GM19438 (cell line): ENCODE data around the gene GPR132.
"Not testable (repeated sequence)": the region's sequence is repeated elsewhere in the genome, so short reads cannot be mapped to it uniquely, and the experiment has no call there.

Experiments used
- ATAC-seq: cut with Tn5 transposase; IDR thresholded peaks from one replicate; pipeline ENCODE4 v1.9.1; 2021; ENCODE audit warnings: low read depth; ENCODE audit not compliant: unreplicated experiment

The GPR132 gene

DNA sequence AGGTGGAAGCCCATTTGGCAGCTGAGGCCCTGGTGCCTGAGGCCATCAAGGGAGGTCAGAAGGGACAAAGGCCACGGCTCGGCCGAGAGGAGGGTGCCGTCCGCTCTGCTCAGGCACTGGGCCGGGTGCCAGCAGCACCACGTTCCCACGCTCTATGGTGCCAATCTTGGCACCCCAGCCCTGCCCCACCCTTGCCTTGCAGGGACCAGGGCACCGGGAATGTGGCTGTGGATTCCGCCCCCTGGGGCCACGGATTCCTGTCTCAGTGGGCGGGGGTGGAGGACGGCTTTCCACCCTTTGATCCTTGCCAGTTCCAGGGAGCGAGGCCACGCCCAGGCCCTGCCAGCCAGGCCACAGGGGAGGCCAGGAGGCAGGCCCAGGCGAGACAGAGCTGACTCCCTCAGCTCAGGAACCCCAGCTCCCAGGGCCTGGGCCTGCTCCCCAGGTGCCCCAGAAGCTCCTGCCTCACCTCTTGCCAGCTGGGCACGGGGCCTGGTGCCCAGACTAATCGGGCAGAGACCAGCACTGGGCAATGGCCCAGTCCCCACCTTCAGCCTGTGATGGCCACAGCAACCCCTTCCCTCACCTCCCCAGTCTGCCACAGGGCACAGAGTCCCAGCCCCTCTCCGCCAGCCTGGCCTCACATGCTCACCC, 26.4 kb upstream of the GPR132 start:
- no peak for ATAC-seq

GRCh38 chr14:105091054-105091516, 25.9 kb upstream of the GPR132 start:
- ATAC-seq = no peak

- ATAC-seq = no peak
Measured at GRCh38 chr14:105090493-105091053, 25.3 kb upstream of the GPR132 start.

DNA sequence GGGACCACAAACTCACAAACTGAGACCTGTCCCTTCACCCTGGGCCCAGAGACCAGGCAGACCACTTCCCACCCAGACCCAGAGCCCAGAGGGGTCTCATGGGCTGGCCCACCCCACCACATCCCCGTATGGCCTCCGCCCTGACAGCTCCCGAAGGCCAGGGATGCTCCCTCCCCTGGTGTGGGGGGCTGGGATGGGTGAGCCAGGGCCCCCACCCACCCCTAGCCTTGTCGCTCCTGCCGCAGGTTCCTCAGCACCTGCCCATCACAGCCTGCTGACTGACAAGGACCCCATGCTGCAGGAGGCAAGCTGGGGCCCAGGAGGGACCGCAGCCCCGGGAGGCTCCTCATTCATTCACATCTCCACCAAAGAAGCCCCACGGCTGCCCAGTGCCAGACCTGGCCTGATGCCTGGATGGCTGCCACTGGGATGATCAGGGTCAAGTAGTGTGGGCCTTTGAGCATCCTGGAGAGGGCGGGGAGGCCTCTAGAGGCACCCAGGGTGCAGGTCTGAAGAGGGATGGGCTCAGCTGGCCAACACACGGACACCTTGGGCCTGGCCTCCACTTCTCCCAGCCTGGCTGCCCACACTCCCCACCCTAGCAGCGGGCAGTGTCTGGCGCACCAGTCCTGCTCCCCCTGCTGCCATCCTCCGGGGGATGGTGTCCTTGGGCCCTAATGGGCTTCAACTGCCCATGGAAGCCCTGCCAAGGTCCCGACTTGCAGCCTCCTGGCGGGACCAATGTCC, 24.7 kb upstream of the GPR132 start:
- no peak for ATAC-seq

- no peak for ATAC-seq
Measured at GRCh38 chr14:105088812-105089745, 23.8 kb upstream of the GPR132 start.

DNA sequence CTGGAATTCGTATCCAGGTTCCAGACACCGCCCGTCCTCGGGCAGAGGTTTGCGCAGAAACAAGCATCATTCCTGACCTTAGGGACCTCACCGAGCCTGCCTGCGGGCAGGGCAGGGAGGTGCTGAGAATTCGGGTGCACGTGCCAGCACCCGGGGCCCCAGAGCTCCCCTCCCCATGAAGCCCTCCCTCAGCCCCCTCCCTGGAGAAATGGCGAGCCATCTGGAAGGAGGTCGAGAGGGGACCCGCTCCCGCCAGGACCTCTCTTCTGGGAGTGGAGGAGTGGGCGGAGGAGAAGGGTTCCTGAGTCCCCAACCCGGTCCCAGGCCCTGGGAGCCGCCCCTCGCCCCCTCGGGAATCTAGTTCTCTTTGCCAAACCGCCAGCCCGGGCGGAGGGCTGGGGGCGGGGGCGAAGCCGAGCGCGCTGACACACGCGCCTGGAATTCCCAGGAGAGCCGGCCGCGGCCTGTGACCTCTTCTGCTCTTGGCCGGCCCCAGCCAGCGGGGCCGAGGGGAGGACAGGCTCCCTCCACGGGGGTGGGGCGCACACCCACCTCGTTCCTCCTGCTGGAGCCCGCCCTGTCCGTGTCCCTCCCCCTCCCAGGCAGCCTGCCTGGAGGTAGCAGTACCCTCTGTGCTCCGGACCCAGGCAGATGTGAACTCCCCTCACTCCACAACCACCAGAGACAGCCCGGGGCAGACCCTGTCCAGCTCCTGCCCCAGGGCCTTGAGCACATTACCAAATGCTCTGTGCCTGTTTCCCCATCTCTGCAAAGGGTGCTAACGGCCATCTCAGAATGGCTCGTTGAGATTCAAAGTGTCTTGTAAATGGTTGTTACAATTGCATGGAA, 23.0 kb upstream of the GPR132 start:
- no peak for ATAC-seq

GRCh38 chr14:105087308-105087962, 22.2 kb upstream of the GPR132 start:
- ATAC-seq = no peak

DNA sequence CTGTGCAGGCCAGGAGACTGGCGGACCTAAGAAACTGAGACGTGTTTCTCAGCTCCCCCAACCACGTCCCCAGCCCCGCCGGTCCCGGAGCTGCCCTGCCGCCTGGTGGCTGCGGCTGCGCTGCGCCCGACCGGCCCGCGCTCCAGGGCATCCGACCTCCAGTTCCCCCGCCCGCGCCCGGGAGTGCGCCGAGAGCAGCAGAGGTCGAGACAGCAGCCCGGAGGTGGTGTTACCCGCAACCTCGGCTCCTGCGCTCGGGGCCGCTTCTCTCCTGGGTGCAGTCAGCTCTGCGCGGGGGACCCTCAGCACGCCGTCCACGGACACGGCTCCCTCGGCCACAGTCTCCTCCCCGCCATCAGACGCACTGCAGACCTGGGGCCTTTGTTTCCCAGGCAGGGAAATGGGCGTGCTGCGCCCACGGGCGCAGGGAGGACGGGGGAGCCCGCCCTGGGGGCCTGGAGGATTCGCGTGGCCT, 21.6 kb upstream of the GPR132 start:
- ATAC-seq = no peak

GRCh38 chr14:105085766-105086165, 20.5 kb upstream of the GPR132 start:
- ATAC-seq = no peak

DNA sequence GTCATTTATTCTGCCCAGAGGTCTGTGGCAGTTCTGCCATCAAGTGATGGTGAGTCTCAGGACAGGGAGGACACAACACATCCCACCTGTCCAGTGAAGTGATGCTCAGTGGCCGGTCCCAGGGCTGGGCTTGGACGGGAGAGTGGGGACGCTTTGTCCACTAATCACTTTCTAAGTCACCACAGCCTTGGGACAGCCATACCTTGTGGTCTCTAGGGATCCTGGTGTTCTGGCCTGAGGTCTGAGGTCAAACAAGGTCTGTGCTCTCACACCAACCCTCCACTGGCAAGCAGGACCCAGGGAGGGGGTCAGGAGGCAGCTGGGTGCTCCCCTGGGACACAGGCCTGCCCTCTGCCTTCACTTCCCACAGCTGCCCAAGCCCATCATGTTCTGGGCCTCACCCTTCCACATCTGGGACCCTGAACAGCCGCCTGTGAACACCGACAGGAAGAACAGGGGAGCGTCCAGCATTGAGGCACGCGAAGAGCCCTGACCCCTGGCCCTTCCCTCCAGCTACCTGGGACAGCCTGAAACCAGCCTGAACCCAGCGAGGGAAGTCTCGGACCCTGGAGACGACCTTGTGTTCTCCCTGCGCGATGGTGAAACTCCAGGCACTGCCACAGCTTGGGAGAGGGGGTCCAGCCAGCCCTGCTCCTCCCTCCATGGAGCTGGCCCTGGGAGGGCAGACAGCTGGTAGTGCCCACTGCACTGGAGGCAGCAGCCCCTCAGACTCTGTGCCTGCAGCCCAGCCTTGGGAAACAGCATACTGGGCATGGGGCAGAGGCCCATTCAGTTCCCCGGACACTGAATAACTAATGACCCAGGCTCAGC, 19.7 kb upstream of the GPR132 start:
- ATAC-seq = no peak

DNA sequence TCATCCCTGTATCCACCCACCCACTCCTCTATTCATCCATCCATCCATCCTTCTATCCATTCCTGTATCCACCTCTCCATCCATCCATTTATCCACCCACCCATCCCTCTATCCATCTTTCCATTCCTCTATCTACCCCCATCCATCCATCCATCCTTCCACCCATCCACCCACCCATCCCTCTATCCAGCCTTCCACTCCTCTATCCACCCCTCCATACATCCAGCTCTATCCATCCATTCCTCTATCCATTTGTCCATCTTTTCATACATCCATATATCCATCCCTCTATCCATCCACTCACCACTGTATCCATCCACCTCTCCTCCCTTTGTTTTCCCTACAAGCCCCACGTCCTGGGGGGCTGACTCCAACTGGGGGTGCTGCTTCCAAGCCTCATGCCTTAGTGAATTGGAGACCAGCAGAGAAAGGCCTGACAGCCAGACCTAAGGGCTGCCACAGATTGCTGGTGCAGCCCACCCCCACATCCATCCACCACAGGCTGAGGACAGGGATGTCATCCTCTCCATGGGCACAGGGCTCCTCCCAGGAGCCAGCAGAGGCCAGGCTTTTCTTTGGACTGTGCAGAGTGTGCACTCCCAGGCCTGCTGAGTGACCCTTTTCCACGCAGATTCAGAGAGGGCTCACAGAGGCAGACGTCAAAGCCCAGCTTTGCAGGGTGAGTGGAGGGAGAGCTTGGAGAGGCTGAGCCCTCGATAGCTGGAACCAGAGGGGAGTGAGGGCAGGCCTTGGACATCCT, 18.9 kb upstream of the GPR132 start:
- no peak for ATAC-seq

- no peak for ATAC-seq
Measured at GRCh38 chr14:105082703-105083102, 17.5 kb upstream of the GPR132 start.

DNA sequence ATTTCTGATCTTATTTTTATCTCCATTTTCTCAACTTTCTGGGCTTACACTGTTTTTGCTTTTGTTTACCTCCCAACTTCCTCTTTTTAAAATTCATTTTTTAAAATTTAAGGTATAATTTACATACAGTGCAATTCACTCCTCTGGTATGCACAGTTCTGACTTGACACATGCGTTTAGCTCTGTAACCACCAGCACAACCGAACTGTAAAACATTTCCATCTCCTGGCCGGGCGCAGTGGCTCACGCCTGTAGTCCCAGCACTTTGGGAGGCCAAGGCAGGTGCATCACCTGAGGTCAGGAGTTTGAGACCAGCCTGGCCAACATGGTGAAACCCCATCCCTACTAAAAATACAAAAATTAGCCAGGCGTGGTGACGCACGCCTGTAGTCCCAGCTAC, 16.2 kb upstream of the GPR132 start:
- ATAC-seq = not testable (repeated sequence)

DNA sequence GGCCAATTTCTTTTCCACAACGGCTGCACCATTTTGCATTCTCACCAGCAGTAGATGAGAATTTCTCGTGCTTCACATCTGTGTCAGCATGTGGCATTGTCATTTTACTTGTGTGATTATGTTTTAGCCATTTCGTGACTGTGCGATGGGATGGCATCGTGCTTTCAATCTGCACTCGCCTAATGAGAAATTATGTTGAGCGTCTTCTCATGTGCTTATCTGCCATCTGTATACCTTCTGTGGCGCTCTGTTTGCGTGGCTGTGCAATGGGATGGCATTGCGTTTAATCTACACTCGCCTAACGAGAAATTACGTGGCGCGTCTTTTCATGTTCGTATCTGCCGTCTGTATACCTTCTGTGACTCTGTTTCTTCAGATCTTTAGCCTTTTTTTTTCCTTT, 14.9 kb upstream of the GPR132 start:
- ATAC-seq = no peak

- ATAC-seq = no peak
Measured at GRCh38 chr14:105078294-105078693, 13.1 kb upstream of the GPR132 start.

DNA sequence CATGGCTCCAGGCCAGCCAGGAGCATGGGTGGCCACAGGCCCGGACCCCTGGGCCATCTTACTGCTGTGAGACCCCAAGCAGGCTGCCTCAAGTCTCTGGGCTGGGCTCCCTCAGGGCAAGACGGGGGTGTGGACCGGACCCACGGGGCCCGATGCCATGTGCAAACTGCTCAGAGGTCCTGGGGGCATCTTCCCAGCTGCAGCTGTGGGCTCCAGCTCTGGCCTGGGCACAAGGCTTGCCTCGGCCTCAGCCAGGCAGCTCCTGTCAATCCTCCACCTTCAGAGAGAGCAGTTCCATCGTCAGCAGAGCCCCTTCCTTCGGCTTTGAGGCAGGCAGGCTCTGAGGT, 12.4 kb upstream of the GPR132 start:
- ATAC-seq = no peak

DNA sequence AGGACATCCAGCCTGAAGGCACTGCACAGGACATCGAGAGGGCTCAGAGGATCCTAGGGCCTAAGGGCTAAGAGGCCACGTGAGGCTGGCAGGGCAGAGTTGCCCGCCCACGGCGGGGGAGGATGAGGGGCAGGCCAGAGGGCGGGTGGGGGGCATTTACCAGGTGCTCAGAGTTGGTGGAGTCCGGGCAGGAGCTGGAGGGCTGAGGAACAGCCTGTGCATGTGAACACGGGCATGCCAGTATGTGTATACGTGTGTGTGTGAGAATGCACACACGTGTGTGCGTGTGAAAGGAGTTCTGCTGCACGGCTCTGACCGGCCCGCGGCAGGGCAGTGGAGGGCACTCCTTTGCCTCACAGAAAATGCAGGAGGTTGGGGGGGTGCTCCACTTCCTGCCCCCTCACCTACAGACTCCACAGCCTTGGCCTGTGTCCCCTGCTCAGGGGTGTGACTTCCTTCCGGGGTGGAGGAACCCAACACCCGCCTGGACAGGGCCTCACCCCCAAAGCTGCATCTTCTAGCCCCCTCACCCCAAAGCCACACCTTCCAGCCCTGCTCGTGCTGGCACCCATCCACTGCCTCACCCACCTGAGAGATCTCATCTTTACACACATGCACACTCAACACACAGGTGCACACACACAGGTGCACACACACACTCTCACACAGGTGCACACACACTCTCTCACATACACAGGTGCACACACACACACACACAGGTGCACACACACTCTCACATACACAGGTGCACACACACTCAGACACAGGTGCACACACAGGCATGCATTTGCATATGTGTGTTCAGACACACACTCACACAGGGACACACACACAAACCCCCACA, 11.8 kb upstream of the GPR132 start:
- ATAC-seq = no peak
